GM18870 (cell line): Measurements from ENCODE around the gene WDR54.

Source experiments
- ATAC-seq: cut with Tn5 transposase; IDR thresholded peaks from one replicate; pipeline ENCODE4 v1.9.1; 2021; ENCODE audit warnings: moderate library complexity; ENCODE audit not compliant: unreplicated experiment

The WDR54 gene, protein sequence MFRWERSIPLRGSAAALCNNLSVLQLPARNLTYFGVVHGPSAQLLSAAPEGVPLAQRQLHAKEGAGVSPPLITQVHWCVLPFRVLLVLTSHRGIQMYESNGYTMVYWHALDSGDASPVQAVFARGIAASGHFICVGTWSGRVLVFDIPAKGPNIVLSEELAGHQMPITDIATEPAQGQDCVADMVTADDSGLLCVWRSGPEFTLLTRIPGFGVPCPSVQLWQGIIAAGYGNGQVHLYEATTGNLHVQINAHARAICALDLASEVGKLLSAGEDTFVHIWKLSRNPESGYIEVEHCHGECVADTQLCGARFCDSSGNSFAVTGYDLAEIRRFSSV

GRCh38 chr2:74421221-74421870 is at the start of gene WDR54, which contains the start of gene C2orf81:
WDR54 (plus strand) TSS chr2:74421730; CDS start chr2:74422154, 424 bp downstream.
C2orf81 (minus strand) TSS chr2:74421619; CDS start chr2:74421560, 59 bp downstream.
- peak; percentile 69 for ATAC-seq

- no peak for ATAC-seq
Observed at GRCh38 chr2:74372674-74373073, 48.9 kb upstream of the WDR54 start.

GRCh38 chr2:74373221-74373676 is 48.3 kb upstream of the WDR54 start:
- no peak for ATAC-seq

DNA sequence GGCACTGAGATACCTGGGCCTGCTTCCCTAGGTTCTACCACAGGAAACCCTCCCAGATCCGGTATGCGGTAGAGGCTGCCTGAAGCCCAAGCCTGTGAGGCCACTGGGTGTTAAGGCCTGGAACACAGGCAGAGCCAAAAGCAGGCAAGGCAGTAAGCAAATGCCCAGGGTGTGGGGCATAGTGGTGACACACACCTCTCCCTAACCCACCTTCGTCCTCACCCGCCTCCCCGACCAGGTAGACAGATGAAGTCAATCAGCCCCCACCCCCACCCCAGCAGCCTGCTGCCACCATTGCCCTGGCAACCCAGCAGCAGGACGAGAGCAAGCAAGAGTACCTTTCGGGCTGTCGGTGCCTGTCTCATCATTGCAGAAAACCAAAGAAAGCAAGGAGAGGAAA is 47.5 kb upstream of the WDR54 start:
- no peak for ATAC-seq

DNA sequence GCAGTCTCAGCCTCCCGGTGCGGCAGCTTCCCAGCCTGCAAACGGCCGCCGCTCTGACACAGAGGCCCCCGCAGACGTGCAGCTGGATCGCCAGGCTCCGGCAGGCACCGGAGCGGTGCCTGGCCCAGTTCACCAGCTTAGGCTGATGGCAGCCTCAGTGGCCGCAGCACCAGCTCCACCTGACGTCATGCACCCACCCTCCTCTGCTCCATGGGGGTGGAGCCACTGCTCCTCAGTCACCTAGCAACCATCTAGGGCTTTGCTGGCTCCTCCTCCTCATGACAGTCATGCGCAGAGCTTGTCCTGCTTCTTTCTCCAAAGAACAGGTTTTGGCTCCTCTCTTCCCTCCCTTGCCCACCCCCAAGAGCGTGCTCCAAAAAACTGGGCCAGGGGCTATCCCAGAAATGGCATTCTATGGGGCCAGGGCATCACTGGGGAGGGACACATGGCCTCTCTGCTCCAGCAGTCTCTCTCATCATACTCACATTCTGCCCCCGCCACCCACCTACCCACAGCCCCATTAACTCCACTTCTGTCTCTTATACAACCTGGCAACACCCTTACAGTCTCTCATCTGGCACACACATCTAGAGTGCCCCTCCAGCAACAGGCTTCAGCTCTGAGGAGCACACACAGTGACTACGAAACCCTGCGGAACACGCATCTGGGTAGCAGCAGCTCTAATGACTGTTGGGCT is 46.9 kb upstream of the WDR54 start:
- ATAC-seq, result no peak

GRCh38 chr2:74375838-74376237 is 45.7 kb upstream of the WDR54 start:
- no peak for ATAC-seq

DNA sequence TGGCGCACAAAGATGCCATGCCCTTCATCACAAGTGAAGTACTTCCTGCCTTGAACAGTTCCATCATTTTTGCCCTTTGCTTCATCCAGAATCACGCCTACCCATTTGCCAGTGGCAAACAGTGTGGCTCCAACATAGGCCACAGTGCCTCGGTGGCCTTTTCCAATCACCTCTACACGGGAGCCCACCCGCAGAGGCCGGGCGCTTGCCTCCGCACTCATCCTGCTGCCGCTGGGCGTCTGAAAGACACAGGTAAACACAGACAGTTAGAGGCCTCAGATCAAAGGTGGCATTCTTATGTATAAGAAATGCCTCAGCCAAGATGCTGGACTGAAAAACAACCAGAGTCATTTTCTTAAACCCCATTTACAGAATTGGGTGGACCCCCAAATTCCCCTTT is 43.5 kb upstream of the WDR54 start:
- ATAC-seq, result no peak

GRCh38 chr2:74379851-74380789 is 41.4 kb upstream of the WDR54 start, which contains the start of gene DCTN1:
DCTN1 (minus strand) TSS chr2:74380311; CDS start chr2:74380037, 274 bp downstream.
- peak; percentile 57 for ATAC-seq

DNA sequence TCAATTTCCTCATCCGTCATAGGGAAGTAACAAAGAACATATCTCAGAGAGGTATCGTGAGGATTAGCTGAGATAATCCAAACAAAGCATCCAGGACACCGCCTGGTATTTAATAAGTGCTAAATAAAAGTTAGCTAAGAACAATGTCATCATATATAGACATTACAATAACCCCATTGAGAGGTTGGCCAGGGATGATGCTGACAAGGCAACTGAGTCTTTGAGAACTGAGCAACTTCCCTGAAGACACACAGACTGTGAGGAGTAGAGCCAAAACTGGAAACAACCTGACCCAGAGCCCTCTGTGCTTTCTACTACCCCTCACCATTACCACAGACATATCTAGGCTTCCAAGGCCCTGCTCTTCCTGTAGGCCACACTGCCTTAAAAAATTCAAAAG is 39.8 kb upstream of the WDR54 start:
- no peak for ATAC-seq

DNA sequence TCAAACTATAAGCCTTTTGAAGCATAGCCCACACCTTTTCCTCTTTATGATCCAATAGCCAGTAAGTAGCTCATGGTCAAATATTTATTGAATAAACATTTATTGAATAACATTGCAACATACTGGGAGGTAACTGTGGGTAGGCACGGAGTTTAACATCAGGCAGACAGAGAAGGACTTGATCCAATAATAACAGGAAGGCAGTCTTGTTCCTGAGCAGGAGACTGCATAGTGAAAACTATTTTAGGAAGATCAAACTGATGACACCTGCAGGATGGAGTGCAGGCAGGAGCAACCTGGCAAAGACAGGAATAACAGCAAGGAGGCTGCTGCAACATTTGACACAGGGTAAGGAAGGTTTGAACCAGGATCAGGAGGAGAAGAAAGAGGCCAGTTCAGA is 38.3 kb upstream of the WDR54 start:
- no peak for ATAC-seq

- ATAC-seq, result no peak
Observed at GRCh38 chr2:74384051-74384450, 37.5 kb upstream of the WDR54 start.

GRCh38 chr2:74385396-74385795 is 36.1 kb upstream of the WDR54 start:
- no peak for ATAC-seq

- no peak for ATAC-seq
Observed at GRCh38 chr2:74387346-74387745, 34.2 kb upstream of the WDR54 start.

DNA sequence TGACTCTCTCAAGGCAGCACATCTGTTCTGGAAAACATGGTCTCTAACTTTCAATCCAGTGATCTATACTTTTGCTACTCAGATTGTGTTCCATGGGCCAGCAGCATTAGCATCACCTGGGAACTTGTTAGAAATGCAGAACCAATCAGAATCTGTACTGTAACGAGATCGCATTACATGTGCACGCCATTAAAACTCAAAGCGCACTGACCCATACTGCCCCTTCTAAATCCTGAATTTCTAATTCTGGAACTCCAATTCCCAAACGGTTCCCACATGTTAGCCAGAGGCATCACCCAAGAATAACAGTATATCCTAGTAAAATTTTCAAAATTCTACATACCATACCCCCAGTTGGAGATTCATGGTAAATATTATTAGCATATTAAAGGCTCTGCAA is 30.9 kb upstream of the WDR54 start:
- no peak for ATAC-seq

DNA sequence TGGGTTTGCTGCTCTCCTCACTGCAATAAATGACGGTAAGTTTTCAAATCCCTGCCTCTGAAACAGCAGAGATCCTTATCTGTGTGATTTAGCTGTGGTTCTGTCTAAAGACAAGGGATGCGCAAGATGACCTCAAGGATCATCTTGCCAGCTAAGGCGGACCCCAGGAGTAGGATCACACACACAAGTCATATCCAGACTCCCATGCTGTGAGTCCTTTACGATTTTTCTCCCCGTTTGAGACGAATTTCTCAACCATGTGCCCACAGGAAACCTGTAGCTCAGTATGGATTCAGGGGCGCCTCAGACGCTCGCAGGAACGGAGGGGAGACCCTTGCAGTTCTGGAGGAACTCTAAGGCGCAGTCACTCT is 30.3 kb upstream of the WDR54 start:
- peak; percentile 9 for ATAC-seq

- peak; percentile 57 for ATAC-seq
Observed at GRCh38 chr2:74391580-74392448, 29.7 kb upstream of the WDR54 start.

- no peak for ATAC-seq
Observed at GRCh38 chr2:74392449-74392743, 29.1 kb upstream of the WDR54 start.

DNA sequence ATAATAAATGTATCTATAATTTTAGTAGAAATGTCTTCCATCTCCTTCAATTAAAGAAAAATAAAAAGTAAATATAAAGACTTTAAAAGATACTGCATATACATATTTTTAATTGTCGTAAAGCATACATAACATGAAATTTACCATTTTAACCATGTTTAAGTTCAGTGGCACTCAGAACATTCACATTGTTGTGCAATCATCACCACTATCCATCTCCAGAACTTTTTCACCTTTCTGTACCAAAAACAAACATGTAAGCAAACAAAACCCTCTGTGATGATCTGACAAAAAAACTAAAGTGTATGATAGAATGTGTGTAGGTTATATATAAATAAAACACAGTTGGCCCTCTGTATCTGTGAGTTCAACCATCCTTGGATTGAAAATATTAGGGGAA is 28.0 kb upstream of the WDR54 start:
- no peak for ATAC-seq

GRCh38 chr2:74396149-74396548 is 25.4 kb upstream of the WDR54 start:
- no peak for ATAC-seq

DNA sequence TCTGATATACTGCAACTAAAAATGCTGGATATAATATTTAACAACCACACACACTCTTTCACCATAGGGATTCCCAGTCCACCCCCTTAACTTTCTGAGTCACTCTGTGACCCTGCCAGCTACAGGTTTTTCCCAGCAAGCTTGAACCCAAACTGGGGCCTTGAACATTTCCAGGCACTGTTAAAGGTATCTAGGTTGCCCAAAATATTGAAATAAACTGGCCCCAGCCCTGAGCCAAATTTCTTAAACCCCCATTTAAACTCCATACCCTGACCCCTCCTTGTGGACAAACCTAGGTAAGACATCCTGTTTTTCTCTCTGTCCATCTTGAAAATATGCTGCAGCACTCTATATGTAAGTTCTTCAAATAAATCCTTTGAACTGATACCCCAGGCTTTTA is 21.7 kb upstream of the WDR54 start:
- no peak for ATAC-seq
